Activated T-cell treated with anti-CD3 and anti-CD28 coated beads for 24 hours (primary cell): ENCODE measurements around the gene EPB41L2.

Experiments
- DNase-seq: peaks from one replicate; pipeline ENCODE4 v3.0.0-alpha.2; 2020; ENCODE audit warnings: low read depth

EPB41L2 gene

GRCh38 chr6:130908958-130909357 lies 154.1 kb downstream of the EPB41L2 start:
- no peak for DNase-seq

- DNase-seq: no peak
Measured at GRCh38 chr6:130908188-130908587, 154.9 kb downstream of the EPB41L2 start.

GRCh38 chr6:130907687-130908086 lies 155.4 kb downstream of the EPB41L2 start:
- no peak for DNase-seq

DNA sequence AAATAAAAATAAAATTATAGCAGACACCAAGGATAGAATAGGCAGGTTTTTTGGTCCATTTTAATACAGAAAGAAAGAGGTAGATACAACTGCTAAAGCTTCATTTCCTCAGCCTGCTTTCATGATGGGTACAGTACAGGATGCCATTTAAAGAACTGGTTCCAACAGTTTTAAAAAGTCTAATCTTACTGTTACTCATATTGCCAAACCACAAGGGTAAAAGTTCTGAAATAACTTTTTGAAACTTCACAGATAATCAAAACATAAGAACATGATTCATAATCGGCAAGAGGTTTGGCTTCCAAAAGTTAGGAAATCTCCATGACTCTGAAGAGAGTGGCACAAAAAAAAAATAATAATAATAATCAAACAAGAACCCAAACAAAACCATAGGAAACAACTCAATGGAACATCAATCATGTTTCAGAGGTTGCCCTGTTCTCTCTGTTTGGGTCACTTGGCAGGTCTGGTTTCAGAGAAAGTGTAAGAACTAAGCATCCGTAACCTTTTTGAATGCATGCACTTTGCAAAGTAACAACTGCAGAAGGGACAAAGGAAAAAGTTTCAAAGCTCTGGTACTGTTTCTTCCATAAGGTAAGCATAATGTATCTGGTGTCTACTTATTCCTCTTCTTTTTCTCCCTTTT lies 156.2 kb downstream of the EPB41L2 start:
- DNase-seq: no peak

DNA sequence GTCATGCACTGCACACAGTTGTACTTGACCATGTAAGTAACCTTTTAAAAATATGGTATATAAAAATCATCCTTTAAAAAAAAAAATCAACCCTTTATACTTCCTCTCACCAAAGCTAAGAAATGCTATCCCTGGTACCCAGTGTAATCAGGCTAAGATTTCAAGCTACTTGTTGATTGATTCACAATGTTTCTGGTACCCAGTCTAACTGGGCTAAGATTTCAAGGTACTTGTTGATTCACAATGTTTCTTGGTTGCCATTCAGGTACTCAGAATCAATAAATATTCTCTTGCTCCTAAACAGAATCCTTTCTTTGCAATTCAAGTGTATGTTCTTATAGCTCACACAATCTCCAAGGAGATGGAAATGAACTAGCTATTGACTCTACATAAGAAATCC lies 159.4 kb downstream of the EPB41L2 start:
- DNase-seq: no peak

DNA sequence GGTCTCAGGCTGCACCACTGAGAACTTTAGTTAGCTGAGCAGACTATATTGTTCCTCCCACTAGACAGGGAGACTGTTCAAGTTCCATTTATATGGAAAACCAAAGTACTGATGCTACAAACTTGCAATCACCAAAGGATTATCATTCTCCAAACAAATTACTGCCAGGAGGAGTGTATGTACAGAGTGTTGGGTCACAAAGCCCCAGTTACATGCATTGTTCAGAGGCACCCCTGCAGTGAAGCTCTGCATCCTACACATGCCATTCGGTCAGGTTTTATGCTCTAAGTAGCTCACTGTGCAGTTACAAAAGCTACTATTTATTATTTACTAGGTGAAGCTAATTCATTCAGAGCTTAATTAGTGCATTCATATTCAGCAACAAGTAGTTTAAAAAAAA lies 160.0 kb downstream of the EPB41L2 start:
- DNase-seq: no peak

GRCh38 chr6:130900913-130901312 lies 162.1 kb downstream of the EPB41L2 start:
- DNase-seq: no peak

DNA sequence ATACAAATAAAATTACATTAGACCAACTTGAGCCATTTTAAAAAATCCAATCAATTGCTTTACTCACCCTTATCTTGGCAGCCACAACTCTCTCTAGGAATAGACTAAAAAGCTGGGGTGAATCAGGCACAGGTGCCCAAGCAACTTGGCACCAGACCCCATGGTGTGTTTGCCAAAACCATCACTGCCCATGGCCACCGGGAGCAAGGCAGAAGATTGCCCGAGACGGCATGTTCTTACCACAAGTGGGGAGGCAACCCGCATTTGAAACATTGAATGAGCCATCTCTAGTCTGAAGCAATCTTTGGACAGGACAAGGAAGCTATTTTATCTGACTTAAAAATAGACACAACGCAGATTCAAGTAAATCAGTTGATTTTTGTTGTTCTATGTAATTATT lies 166.8 kb downstream of the EPB41L2 start:
- DNase-seq: no peak

GRCh38 chr6:130895516-130895915 lies 167.5 kb downstream of the EPB41L2 start:
- DNase-seq: no peak

- no peak for DNase-seq
Measured at GRCh38 chr6:130893766-130894165, 169.3 kb downstream of the EPB41L2 start.

DNA sequence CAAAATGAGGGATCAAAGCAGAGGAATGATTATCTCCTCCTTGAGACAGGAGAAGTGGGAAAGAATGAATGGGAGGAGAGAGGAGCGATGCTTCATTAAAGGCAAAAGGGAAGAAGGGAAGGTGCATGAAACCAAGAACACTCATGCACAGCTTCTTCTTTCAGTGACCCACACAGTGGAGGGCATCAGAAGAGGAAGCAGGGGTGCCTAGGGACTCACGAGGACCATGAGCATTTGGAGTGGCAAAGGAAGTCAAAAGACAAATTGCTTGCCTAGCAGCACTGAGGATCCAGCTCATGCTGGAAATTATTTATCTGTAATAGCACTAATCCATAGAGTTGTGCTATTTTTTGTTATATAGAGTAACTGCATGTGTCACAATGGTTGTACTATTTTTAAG lies 169.8 kb downstream of the EPB41L2 start:
- DNase-seq: no peak

DNA sequence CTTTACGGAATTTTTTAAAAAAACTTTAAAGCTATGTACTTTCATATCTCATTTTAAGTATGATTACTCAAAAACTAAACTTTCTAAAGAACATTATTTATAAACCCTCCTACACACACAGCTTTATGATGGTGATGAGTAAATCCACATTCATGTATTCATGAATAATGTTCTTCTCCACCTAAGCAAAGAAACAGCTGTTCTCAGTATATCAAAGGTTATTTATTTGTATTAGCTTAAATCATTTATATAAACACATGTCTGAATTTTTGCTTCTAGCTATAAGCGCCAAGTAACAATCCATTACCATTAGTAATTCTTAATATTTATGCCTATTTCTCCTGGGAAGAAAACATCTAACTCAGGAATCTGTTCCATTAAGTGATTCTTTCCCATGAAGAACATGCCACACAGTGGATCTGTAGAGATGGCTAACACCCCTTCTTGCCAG lies 172.5 kb downstream of the EPB41L2 start:
- no peak for DNase-seq

DNA sequence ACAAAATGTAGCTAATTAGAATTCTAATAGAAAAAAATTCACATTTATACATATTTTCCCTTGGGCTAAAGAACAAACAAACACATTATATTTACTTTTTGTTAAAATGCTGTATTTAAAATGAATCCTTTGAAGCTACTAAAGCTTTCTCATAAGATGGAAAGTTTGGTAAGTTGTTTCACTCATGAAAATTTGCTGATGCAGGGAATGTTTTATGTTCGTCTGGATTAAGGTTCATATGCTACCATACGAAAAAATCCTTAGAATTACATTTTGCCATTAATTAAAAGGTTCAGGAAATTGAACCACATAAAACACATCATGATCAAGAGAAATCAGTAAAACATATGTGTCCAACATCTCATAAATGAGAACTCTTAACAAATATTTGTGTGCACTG lies 173.6 kb downstream of the EPB41L2 start:
- no peak for DNase-seq

GRCh38 chr6:130888246-130888645 lies 174.8 kb downstream of the EPB41L2 start:
- no peak for DNase-seq

DNA sequence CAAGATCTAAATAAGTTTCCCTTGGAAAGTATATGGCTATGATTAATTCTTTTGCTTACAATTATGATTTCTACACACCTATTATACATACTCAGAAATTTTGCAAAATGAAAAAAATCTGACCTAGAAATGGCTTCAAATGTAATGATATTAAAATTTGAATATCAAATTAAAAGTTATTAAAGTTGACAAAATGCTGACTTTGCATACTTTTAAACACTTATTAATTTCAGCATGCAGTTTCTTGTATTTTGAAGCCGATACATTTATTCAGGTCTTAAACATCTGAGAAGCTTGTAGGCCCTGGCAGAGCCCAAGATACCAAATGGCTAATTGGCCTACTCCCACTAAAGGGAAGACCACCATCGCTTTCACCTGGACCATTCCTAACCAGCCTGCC lies 176.1 kb downstream of the EPB41L2 start:
- DNase-seq: no peak

DNA sequence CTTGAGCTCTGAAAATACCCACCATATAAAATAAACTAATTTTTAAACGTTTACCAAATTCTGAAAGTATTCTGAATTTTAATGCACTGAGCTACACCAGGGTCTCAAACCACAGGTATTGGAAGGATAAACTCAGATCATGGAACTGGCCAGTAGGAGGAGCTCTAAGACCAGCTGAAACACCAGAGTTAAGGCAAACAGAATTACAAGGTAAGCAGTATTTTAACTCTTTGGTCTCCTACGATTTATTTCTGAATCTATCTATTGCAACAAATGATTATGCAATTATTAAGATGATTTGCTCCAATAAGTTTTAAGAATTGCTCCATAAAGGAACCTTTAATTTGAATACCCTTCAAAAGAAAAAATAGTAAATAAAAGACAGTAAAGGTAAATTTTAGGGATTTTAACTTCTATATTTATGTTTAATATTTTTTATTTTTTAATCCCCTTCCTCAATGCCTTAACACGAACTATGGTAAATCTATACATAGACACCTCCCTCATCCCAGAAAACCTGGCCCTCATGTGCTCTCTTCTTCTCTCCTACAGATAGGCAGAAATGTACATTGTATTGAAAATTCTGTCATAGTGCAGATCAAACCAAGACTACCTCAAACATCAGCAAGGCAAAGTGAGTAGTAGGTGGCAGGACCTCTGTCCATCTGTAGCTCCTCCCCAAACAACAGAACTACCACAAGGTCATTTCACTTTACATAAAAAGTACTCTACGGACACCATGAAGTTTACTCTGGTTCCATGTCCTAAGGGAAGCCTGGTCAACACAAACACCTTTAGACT lies 177.5 kb downstream of the EPB41L2 start:
- DNase-seq: peak; percentile 68

GRCh38 chr6:130882370-130882769 lies 180.7 kb downstream of the EPB41L2 start:
- no peak for DNase-seq

- no peak for DNase-seq
Measured at GRCh38 chr6:130879826-130880225, 183.2 kb downstream of the EPB41L2 start.

GRCh38 chr6:130873746-130874145 lies 189.3 kb downstream of the EPB41L2 start:
- no peak for DNase-seq

GRCh38 chr6:130872250-130873095 lies 190.6 kb downstream of the EPB41L2 start:
- DNase-seq: peak; percentile 52

- no peak for DNase-seq
Measured at GRCh38 chr6:130870179-130870880, 192.7 kb downstream of the EPB41L2 start.

DNA sequence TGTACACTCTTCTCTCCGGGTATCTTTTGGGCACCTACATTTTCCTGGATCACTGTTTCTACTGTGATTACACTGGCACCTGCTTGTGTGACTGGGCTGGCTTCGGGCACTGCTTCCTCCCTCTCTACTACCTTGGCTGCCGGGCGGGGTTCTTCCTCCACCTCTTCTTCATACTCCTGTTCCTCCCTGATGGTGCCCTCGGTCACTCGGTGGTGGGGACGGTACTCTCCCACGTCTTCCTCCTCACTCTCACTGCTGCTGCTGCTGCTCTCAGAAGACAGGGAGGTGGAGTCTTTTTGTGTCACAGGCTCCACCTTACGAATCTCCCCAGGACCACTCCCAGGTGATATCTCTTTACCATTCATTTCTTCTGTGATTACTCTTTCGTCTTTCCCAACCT lies 193.4 kb downstream of the EPB41L2 start:
- DNase-seq: no peak
